Activated naive CD4-positive, alpha-beta T cell treated with anti-CD3 and anti-CD28 coated beads, Interleukin-2, amount 50 U/mL, for 72 hours (primary cell): Measurements from ENCODE around the gene CNTNAP4. TPM values are rescaled to one million over a fixed set of nuclear protein-coding genes. Genes with fewer than 3 reads are reported as not detected.

Source experiments
- ATAC-seq, 2 donors: fragments of 150-1000 bp; cut with Tn5 transposase; 2 replicates each; pipeline ENCODE4 v1.10.0; 2021; ENCODE audit warnings: mild to moderate bottlenecking in 2 of 2, moderate library complexity in 2 of 2
- DNase-seq, 2 donors: peaks; one replicate each; pipeline ENCODE4 v3.0.0; 2021 to 2022; ENCODE audit warnings: low spot score in 2 of 2
- H3K27ac Mint-ChIP-seq, 2 donors: one replicate each; pipeline ENCODE4 v1.8.0; 2022; ENCODE audit warnings: mild to moderate bottlenecking in 2 of 2, mixed read lengths in 2 of 2
- H3K36me3 Mint-ChIP-seq, 2 donors: one replicate each; pipeline ENCODE4 v1.8.0; 2022; ENCODE audit warnings: mixed read lengths in 2 of 2
- H3K9me3 Mint-ChIP-seq, 2 donors: one replicate each; pipeline ENCODE4 v1.8.0; 2022; ENCODE audit warnings: mixed read lengths in 2 of 2
- total RNA-seq, 2 donors: library from RNA; stranded (reverse); gene quantifications; one replicate each; pipeline ENCODE4 v1.2.3, GENCODE V29; 2022

CNTNAP4 gene
- total RNA-seq, 2 donors from 2014 or later: not detected

GRCh38 chr16:76292218-76292617, 15.0 kb downstream of the CNTNAP4 start:
- Mint-ChIP-seq H3K9me3 (peaks cover 17 to 25% of the 10 kb centered on the region in 2 donors), H3K36me3 (no peaks in the 10 kb centered on the region), H3K27ac (no peak overlapping the region)
- no peak for DNase-seq
- no peak for ATAC-seq

GRCh38 chr16:76293980-76294379, 16.8 kb downstream of the CNTNAP4 start:
- Mint-ChIP-seq H3K36me3 (no peaks in the 10 kb centered on the region), H3K27ac (no peak overlapping the region), H3K9me3 (peaks cover 14 to 18% of the 10 kb centered on the region in 2 donors)
- ATAC-seq (no peak), DNase-seq (no peak)

DNA sequence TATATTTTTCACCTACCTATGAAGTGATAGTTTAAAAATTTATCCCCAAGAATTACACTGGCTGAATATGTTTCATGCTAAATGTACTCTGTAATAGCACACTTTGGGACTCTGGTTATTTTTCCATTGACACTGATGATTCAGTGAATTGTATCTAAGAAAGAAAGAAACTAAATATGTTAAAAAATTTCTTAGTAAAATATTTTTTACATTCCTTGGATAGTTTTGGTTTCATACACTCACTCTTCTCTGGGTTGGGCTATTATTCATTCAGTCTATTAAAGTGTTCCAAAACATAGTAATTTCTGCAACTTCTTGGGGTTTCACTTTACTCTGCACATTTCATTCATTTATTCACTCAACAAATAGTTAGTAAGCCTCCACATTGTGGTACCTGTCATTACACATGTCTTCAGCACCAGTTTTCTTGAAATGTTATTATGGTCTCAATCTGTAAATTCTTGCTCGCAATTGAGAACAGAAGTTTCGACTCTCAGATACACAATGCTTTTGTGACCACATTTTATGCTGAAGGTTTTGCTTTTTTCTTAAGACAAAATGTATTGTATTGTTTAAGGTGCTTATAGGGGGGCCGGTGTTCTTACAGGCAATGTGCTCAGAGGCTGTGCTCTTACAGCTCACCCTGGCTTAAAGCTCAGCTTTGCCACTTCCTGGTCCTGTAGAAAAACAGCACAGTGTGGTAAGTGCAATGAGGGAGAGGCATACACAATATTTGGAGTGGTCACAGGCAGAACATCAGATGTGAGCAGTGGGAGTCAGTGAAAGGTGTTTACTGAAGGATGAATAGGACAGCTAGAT, 17.4 kb downstream of the CNTNAP4 start:
- no peak for DNase-seq
- ATAC-seq: no peak
- H3K9me3 Mint-ChIP-seq: peaks cover 14 to 18% of the 10 kb centered on the region in 2 donors

GRCh38 chr16:76297941-76298340, 20.7 kb downstream of the CNTNAP4 start:
- no peaks in the 10 kb centered on the region for H3K36me3 Mint-ChIP-seq
- peaks cover 8 to 9% of the 10 kb centered on the region in 2 donors for H3K9me3 Mint-ChIP-seq
- ATAC-seq (no peak), DNase-seq (no peak)
- no peak overlapping the region for H3K27ac Mint-ChIP-seq

More for the DNA sequence above, 17.4 kb downstream of the CNTNAP4 start:
- Mint-ChIP-seq H3K27ac (no peak overlapping the region), H3K36me3 (no peaks in the 10 kb centered on the region)

- Mint-ChIP-seq H3K36me3 (no peaks in the 10 kb centered on the region), H3K27ac (no peak overlapping the region), H3K9me3 (peaks cover 9% of the 10 kb centered on the region in 2 donors)
- DNase-seq (no peak), ATAC-seq (no peak)
Measured at GRCh38 chr16:76303637-76304314, 26.6 kb downstream of the CNTNAP4 start.

GRCh38 chr16:76309639-76310335, 32.6 kb downstream of the CNTNAP4 start:
- ATAC-seq (no peak), DNase-seq (no peak)
- Mint-ChIP-seq H3K36me3 (no peaks in the 10 kb centered on the region), H3K27ac (no peak overlapping the region), H3K9me3 (peaks cover 11 to 13% of the 10 kb centered on the region in 2 donors)

- Mint-ChIP-seq H3K27ac (no peak overlapping the region), H3K9me3 (peaks cover 5 to 6% of the 10 kb centered on the region in 2 donors), H3K36me3 (no peaks in the 10 kb centered on the region)
- DNase-seq (no peak), ATAC-seq (no peak)
Measured at GRCh38 chr16:76311260-76311659, 34.1 kb downstream of the CNTNAP4 start.

DNA sequence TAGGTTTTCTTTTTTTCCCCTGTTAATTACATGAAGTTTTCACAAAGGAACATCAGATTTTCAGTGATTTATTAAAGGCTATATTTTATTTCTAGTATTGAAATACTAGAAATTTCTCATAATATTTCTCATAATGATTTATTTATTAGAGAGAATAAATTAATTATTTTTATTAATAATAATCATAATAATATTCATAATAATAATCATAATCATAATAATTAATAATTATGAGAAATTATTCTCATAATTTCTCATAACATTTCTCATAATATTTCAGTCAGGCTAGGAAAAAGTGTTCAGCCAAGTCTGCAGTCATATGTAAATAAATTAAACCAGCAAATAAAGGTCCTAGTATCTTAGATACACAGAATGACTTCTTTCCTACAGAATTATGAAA, 41.4 kb downstream of the CNTNAP4 start:
- no peaks in the 10 kb centered on the region for H3K36me3 Mint-ChIP-seq
- no peak overlapping the region for H3K27ac Mint-ChIP-seq
- no peak for DNase-seq
- H3K9me3 Mint-ChIP-seq: peaks cover 2 to 7% of the 10 kb centered on the region in 2 donors
- no peak for ATAC-seq

DNA sequence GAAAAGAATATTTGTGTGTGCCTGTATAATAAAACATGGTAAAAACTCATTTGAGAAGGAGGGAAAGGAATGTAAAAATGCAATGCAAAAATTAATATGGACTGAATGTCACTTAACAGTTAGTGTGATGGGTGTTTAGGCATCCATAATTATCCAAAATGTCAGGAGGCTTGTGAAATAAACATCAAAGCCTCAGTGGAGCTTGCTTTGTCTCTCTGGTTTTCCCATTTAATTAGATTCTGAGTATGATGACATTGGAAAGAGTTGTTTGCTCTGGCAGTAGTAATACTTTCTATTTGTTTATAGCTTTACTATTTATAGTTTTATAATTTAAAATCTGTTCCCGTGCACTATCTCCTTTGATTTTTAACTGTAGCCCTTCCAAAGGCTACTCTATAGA, 51.9 kb downstream of the CNTNAP4 start:
- no peak for DNase-seq
- H3K27ac Mint-ChIP-seq: no peak overlapping the region
- H3K36me3 Mint-ChIP-seq: no peaks in the 10 kb centered on the region

GRCh38 chr16:76335180-76335974, 58.2 kb downstream of the CNTNAP4 start:
- no peak for DNase-seq
- no peak overlapping the region for H3K27ac Mint-ChIP-seq
- no peak for ATAC-seq
- no peaks in the 10 kb centered on the region for H3K36me3 Mint-ChIP-seq
- H3K9me3 Mint-ChIP-seq: peaks cover 12 to 29% of the 10 kb centered on the region in 2 donors

More for the DNA sequence above, 51.9 kb downstream of the CNTNAP4 start:
- no peak for ATAC-seq
- H3K9me3 Mint-ChIP-seq: no peaks in the 10 kb centered on the region

GRCh38 chr16:76336112-76336511, 58.9 kb downstream of the CNTNAP4 start:
- peaks cover 15 to 32% of the 10 kb centered on the region in 2 donors for H3K9me3 Mint-ChIP-seq
- DNase-seq: no peak
- no peaks in the 10 kb centered on the region for H3K36me3 Mint-ChIP-seq
- no peak overlapping the region for H3K27ac Mint-ChIP-seq
- no peak for ATAC-seq

DNA sequence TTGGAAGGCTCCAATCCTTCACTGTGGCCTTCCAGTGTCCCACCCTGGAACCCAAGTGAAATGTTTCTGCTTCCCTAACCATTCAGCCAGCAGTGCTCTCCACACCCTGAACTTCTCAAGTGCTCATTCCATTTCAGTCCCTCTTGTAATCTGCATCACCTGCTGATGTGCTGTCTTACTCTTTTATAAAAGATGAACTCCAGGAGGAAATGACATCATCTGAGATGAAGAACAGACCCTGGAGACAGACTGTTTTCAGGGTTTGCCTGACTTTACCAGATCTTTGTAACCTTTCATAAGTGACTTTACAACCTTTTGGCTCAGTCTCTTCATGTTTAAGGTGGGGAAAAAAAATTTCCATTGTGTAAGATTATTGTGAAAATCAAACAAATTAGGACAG, 61.3 kb downstream of the CNTNAP4 start:
- H3K36me3 Mint-ChIP-seq: no peaks in the 10 kb centered on the region
- peaks cover 15 to 32% of the 10 kb centered on the region in 2 donors for H3K9me3 Mint-ChIP-seq
- no peak for DNase-seq
- no peak for ATAC-seq
- no peak overlapping the region for H3K27ac Mint-ChIP-seq

DNA sequence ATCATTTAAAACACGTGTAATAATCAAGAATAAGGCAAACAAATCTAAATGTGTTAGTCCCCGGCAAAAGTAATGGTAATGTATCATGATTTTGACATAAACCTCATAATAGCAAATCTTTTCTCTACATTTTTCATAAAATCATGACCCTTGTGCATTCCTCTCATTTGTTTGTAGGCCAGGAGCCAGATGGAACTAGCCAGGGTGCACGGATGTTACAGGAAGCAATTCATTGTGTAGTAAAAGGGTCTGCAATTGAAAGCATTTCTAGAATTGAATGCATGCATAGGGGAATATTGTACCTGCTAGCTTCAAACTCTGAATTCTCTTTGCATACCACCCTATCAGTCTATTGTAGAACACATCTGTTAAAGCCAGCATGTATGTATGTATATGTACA, 66.6 kb downstream of the CNTNAP4 start:
- ATAC-seq (no peak), DNase-seq (no peak)
- peaks cover 4 to 5% of the 10 kb centered on the region in 2 donors for H3K9me3 Mint-ChIP-seq
- no peak overlapping the region for H3K27ac Mint-ChIP-seq
- no peaks in the 10 kb centered on the region for H3K36me3 Mint-ChIP-seq

GRCh38 chr16:76345163-76345661, 68.0 kb downstream of the CNTNAP4 start:
- Mint-ChIP-seq H3K9me3 (peaks cover 4% of the 10 kb centered on the region in 2 donors), H3K36me3 (no peaks in the 10 kb centered on the region), H3K27ac (no peak overlapping the region)
- no peak for ATAC-seq
- DNase-seq: no peak

- DNase-seq (no peak), ATAC-seq (no peak)
- no peak overlapping the region for H3K27ac Mint-ChIP-seq
- H3K9me3 Mint-ChIP-seq: no peaks in the 10 kb centered on the region
- no peaks in the 10 kb centered on the region for H3K36me3 Mint-ChIP-seq
Measured at GRCh38 chr16:76346210-76346609, 69.0 kb downstream of the CNTNAP4 start.

GRCh38 chr16:76351441-76351840, 74.2 kb downstream of the CNTNAP4 start:
- Mint-ChIP-seq H3K9me3 (peaks cover 4% of the 10 kb centered on the region in 2 donors), H3K36me3 (no peaks in the 10 kb centered on the region), H3K27ac (no peak overlapping the region)
- no peak for ATAC-seq
- no peak for DNase-seq
